ENCODE results near the gene RANBP17. TPM values are rescaled to one million over a fixed set of nuclear protein-coding genes. Genes with fewer than 3 reads are reported as not detected.
A peak's percentile ranks its signal among the peaks of the same experiment; 100 is the strongest.

RANBP17 gene
- total RNA-seq, 2 experiments from 2014 or later: not detected

DNA sequence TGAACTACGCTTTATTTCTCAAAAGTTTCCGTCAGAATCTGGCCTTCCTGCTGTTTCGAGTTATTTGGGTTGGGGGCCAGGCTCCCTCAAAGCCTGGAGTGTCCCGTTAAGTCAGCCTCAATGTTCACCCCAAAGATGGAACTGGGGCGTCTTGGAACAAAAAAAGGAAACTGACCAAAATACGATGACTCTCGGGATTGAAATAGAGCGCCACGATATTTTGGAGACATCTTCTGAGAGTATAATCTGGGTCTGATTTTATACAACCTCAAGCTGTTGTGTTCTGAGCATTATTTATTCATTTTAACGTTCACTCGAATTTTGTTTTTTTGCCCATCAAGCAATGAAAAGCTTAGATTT, 475.4 kb downstream of the RANBP17 start:
- ChIA-PET POLR2A (no interaction called here), CTCF (no interaction called here)
- ATAC-seq (ENCODE audit: poor library complexity): no peak
- Histone ChIP-seq H3K27me3 (ENCODE audit: control insufficient read depth in 1 of 2, insufficient read depth in 2 of 2, low read length in 2 of 2) (peaks cover 11 to 29% of the 10 kb centered on the region in 2 experiments), H3K4me1 (ENCODE audit: insufficient read depth, low read length) (peaks cover 9% of the 10 kb centered on the region), H3K4me3 (ENCODE audit: low read length) (peak overlapping the region; percentile 31), H3K27ac (ENCODE audit: low read depth in 1 of 2, low read length in 2 of 2) (no peak overlapping the region), H3K36me3 (ENCODE audit: insufficient read depth, low read length) (no peaks in the 10 kb centered on the region), H3K9me3 (ENCODE audit: control insufficient read depth in 1 of 2, insufficient read depth in 1 of 2, low read length in 2 of 2) (no peaks in the 10 kb centered on the region)
- no peak overlapping the region for H3K27ac Mint-ChIP-seq
- H3K9me3 Mint-ChIP-seq: no peaks in the 10 kb centered on the region
- no peak for DNase-seq
- H3K27me3 Mint-ChIP-seq: peaks cover 48% of the 10 kb centered on the region
- H3K4me1 Mint-ChIP-seq (ENCODE audit: low read depth): peaks cover 11% of the 10 kb centered on the region
- peak overlapping the region; percentile 49 for H3K4me3 Mint-ChIP-seq
- H3K36me3 Mint-ChIP-seq (ENCODE audit: low read depth): no peaks in the 10 kb centered on the region
- intact Hi-C loops (cut with DNase I, micrococcal nuclease): loop anchor here in 1 of 2 experiments (10.0 kb wide), 1 partner anchor 132 kb away; no protein-coding TSS in a partner anchor
- TF ChIP-seq, protein P1, sequence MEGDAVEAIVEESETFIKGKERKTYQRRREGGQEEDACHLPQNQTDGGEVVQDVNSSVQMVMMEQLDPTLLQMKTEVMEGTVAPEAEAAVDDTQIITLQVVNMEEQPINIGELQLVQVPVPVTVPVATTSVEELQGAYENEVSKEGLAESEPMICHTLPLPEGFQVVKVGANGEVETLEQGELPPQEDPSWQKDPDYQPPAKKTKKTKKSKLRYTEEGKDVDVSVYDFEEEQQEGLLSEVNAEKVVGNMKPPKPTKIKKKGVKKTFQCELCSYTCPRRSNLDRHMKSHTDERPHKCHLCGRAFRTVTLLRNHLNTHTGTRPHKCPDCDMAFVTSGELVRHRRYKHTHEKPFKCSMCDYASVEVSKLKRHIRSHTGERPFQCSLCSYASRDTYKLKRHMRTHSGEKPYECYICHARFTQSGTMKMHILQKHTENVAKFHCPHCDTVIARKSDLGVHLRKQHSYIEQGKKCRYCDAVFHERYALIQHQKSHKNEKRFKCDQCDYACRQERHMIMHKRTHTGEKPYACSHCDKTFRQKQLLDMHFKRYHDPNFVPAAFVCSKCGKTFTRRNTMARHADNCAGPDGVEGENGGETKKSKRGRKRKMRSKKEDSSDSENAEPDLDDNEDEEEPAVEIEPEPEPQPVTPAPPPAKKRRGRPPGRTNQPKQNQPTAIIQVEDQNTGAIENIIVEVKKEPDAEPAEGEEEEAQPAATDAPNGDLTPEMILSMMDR (IDR thresholded peaks at IDR 0.05): no peak

DNA sequence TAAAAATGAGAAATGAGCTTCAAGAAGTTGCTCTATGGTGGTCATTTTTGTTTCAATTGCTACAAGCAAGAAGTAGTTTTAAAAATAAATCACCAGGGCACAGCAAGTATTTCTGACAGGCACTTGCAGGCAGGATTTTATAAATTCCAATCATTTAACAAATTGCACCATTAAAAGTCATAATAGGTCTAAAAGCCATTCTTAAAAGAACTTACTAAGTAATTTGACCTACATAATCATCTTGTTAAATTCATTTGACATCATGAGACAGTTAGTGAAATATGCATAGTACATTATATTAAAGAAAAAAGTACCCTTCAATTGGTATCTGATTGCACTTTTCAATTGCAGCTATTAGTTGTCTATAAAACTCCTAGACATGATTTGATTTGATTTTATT, 478.2 kb downstream of the RANBP17 start:
- Mint-ChIP-seq H3K27ac (no peak overlapping the region), H3K36me3 (ENCODE audit: low read depth) (no peaks in the 10 kb centered on the region), H3K4me1 (ENCODE audit: low read depth) (peaks cover 11% of the 10 kb centered on the region), H3K27me3 (peaks cover 47% of the 10 kb centered on the region), H3K4me3 (no peak overlapping the region), H3K9me3 (no peaks in the 10 kb centered on the region)
- no peak overlapping the region for H3K4me3 ChIP-seq (ENCODE audit: low read length)
- TF ChIP-seq, protein P1 (IDR thresholded peaks at IDR 0.05): no peak
- no peaks in the 10 kb centered on the region for H3K9me3 ChIP-seq (ENCODE audit: control insufficient read depth in 1 of 2, insufficient read depth in 1 of 2, low read length in 2 of 2)
- peaks cover 11 to 29% of the 10 kb centered on the region in 2 experiments for H3K27me3 ChIP-seq (ENCODE audit: control insufficient read depth in 1 of 2, insufficient read depth in 2 of 2, low read length in 2 of 2)
- DNase-seq (no peak), ATAC-seq (ENCODE audit: poor library complexity) (no peak)
- CTCF ChIA-PET: no interaction called here
- peaks cover 9% of the 10 kb centered on the region for H3K4me1 ChIP-seq (ENCODE audit: insufficient read depth, low read length)
- intact Hi-C loops (cut with DNase I, micrococcal nuclease): loop anchor here (5.0 to 10.0 kb wide), 4 partner anchors 133 to 1235 kb away; partner anchors contain the start of gene FOXI1 (in 1 of the 2)
- no peaks in the 10 kb centered on the region for H3K36me3 ChIP-seq (ENCODE audit: insufficient read depth, low read length)
- POLR2A ChIA-PET: no interaction called here
- H3K27ac ChIP-seq (ENCODE audit: low read depth in 1 of 2, low read length in 2 of 2): no peak overlapping the region

DNA sequence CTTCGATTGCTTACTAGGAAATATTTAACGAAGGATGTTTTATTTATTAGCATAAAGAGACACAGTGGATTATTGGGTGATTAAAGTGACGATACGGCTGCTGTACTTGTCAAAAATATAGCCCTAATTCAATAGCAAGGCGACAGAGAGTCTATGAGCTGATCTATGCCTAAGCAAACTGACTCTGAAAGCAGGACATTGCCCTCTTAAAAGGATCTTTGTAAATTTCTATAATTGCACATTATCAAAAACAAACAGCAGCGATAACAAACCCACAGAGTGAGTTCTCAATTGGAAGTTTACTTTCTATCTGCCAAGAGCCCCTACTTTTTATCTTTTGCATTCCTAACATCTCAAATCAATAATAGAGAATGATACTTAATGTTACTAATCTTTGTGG, 478.7 kb downstream of the RANBP17 start:
- Histone ChIP-seq H3K27ac (ENCODE audit: low read depth in 1 of 2, low read length in 2 of 2) (no peak overlapping the region), H3K9me3 (ENCODE audit: control insufficient read depth in 1 of 2, insufficient read depth in 1 of 2, low read length in 2 of 2) (no peaks in the 10 kb centered on the region), H3K27me3 (ENCODE audit: control insufficient read depth in 1 of 2, insufficient read depth in 2 of 2, low read length in 2 of 2) (peaks cover 8 to 29% of the 10 kb centered on the region in 2 experiments), H3K36me3 (ENCODE audit: insufficient read depth, low read length) (no peaks in the 10 kb centered on the region), H3K4me1 (ENCODE audit: insufficient read depth, low read length) (peaks cover 9% of the 10 kb centered on the region), H3K4me3 (ENCODE audit: low read length) (no peak overlapping the region)
- no peak overlapping the region for H3K27ac Mint-ChIP-seq
- H3K36me3 Mint-ChIP-seq (ENCODE audit: low read depth): no peaks in the 10 kb centered on the region
- POLR2A ChIA-PET: no interaction called here
- no peaks in the 10 kb centered on the region for H3K9me3 Mint-ChIP-seq
- CTCF ChIA-PET: no interaction called here
- peaks cover 42% of the 10 kb centered on the region for H3K27me3 Mint-ChIP-seq
- no peak overlapping the region for H3K4me3 Mint-ChIP-seq
- ATAC-seq (ENCODE audit: poor library complexity): no peak
- TF ChIP-seq, protein P1 (IDR thresholded peaks at IDR 0.05): no peak
- no peak for DNase-seq
- intact Hi-C loops (cut with DNase I, micrococcal nuclease): loop anchor here (5.0 to 10.0 kb wide), 4 partner anchors 133 to 1236 kb away; partner anchors contain the start of gene FOXI1 (in 1 of the 2)
- H3K4me1 Mint-ChIP-seq (ENCODE audit: low read depth): peaks cover 11% of the 10 kb centered on the region

All from CD4-positive, alpha-beta T cell (primary cell).